ENCODE data around the gene LMO1.

DNA sequence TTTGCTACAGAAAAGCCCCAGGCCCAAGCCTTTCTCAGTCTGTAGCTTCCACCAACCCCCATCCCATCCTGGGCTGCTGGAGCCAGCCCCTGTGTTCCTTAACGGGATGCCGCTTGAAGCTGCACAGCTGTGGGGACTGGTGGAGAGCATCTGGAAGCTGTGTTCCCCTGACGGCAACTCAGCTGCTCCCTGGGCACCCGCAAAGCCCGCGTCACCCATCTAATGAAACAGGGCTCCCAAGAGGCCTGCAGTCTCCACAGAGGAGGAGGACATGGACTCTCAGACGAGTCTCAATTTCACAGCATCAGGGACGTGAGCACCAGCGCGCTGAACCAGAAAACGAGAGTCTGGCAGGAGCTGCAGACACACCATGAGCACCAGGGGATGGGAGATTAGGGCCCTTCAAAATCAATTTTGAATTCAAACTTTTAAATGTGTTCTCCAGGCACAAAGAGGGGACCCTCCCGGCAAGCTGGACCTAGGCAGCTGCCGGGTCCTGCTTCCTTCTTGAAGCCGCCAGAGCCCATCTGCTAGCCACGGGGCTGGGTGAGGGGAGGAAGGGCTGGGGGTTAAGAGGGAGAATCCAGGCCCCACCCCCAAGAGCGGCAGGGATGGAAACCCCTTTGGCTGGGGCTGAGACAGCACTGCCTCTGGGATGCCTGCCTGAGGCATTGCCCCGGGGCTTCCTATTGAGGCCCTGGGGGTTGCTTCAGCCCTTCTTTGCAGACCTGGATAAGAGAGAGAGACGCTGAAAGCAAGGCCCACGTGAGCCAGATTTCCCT is 21.0 kb downstream of the LMO1 start:
- TF ChIP-seq, protein P1, sequence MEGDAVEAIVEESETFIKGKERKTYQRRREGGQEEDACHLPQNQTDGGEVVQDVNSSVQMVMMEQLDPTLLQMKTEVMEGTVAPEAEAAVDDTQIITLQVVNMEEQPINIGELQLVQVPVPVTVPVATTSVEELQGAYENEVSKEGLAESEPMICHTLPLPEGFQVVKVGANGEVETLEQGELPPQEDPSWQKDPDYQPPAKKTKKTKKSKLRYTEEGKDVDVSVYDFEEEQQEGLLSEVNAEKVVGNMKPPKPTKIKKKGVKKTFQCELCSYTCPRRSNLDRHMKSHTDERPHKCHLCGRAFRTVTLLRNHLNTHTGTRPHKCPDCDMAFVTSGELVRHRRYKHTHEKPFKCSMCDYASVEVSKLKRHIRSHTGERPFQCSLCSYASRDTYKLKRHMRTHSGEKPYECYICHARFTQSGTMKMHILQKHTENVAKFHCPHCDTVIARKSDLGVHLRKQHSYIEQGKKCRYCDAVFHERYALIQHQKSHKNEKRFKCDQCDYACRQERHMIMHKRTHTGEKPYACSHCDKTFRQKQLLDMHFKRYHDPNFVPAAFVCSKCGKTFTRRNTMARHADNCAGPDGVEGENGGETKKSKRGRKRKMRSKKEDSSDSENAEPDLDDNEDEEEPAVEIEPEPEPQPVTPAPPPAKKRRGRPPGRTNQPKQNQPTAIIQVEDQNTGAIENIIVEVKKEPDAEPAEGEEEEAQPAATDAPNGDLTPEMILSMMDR (conservative IDR thresholded peaks at IDR 0.05 in 1 of 2, IDR thresholded peaks at IDR 0.05 in 1 of 2; ENCODE audit: extremely low read depth in 1 of 2, insufficient read depth in 1 of 2, low read depth in 1 of 2, low read length in 2 of 2): no peak
- no peak for TF ChIP-seq EZH2 (IDR thresholded peaks at IDR 0.05; ENCODE audit: borderline replicate concordance, low read length)

All from mammary epithelial cell (primary cell).